DMS114 treated with DMSO at 0.1 percent for 48 hours (cell line): Measurements from ENCODE around the gene CACUL1.

Source experiments
- DNase-seq: peaks from one replicate; lab custom pipeline; 2025; ENCODE audit not compliant: unreplicated experiment; lab: John Stamatoyannopoulos, UW

CACUL1 gene

GRCh38 chr10:118735294-118735693 is 19.5 kb downstream of the CACUL1 start:
- DNase-seq = no peak

GRCh38 chr10:118734475-118734874 is 20.3 kb downstream of the CACUL1 start:
- no peak for DNase-seq

GRCh38 chr10:118732245-118733165 is 22.3 kb downstream of the CACUL1 start:
- no peak for DNase-seq

DNA sequence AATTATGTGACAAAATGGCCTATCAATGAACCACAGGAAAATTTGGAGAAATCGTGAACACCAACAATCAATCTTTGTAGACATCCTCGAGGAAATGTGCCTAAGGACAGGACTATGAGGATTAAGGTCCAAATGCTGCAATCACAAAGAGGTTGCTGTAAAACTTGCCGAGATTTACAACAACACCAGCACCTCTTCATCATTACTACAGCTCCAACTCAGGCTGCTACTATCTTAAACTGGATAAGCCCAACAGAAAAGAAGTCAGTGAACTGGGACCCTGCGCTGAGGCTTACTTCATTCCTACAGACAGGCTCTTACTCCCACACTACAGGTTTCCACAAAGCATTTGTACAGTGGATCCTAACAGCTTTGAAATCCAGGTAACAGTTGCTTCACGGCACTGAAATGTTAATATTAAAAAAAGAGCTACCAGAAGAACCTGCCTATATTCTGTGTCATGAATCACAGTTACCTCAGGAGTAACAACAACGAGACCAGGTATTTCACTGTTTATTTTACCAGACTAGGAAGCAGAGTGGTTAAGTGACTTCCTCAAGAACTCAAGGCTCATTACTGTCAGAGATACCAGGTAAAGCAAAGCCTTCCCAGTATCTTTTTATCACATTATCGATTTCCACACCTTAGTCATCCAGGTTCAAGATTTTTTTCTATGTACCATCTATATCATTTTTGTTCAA is 23.9 kb downstream of the CACUL1 start:
- DNase-seq = no peak

DNA sequence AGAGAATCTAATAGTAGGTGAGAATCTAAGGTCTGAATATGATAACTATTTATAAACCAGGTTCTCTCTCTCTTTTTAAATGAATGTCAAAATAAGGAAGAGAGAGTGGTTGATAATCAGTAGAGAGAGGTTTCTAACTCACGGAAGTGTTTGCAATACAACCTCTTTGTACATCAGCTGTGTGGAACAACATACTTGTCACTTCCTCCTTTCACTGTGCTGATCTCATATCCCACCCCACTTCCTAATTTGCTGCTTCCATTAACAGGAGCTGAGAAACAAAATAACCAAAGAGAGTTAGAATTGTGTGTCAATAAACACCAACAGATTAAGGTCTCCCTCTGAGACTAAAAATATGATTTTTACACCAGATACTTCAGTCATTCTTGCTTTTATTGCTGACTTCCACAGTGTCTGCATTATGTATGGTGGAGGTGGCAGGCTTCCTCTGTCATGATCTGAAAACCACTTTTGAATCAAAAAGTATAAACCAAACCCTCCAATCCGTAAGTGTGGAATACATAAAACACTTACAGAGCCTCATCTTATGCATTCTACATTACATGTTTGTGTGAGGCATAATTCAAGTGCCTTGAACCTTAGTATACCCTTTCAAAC is 25.0 kb downstream of the CACUL1 start:
- DNase-seq = no peak

GRCh38 chr10:118729200-118729599 is 25.6 kb downstream of the CACUL1 start:
- DNase-seq = no peak

GRCh38 chr10:118725886-118726500 is 28.8 kb downstream of the CACUL1 start:
- no peak for DNase-seq

DNA sequence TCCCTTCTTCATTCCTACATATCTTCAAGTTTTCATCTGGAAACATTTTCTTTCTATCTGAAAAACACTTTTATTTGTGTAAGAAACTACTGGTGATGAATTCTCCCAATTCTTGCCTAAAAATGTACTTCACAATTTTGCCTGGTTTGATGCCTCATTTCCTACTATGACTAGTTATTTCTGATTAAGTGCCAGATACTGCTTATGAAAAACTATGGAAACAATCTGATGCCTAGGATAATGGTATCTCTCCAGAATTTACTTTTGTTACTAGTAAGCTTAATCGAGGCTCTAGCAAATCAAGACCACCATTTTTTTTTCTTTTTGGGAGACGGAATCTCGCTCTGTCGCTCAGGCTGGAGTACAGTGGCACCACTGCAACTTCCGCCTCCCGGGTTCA is 31.3 kb downstream of the CACUL1 start:
- DNase-seq = no peak

DNA sequence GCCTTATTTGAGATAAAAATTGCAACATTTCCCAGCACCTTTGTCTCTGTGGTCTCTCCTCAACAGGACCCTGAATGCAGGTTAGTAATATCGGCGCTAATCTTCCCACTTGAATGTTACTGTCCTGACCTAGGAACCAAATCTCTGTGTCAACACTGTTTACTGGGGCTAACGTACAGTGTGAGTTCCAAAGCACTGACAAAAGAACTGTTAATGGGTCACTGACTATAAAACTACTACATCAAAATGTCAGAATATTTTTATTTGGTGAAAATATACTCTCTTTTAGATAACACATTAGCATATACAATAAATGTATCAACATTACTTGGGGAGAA is 33.3 kb downstream of the CACUL1 start:
- DNase-seq = no peak

- peak; percentile 61 for DNase-seq
Observed at GRCh38 chr10:118720685-118721538, 33.9 kb downstream of the CACUL1 start.

DNA sequence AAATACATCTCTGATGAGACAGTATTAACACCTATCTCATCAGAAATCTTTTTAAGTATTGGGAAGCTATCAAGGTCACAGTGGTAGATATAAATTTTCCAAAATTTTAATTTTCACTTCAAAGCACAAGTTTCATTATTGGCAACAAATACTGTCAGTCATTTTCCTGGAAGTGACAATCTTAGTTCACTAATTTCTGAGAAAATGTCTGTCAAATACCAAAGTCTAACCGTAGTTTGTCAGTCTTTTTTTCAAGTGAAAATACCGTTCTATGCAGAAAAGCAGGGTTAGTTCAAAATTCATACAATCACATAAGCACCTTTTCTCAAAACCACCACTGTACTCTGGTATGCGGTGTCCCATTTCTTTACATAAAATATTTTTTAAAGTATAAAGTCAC is 40.4 kb downstream of the CACUL1 start:
- DNase-seq = no peak

DNA sequence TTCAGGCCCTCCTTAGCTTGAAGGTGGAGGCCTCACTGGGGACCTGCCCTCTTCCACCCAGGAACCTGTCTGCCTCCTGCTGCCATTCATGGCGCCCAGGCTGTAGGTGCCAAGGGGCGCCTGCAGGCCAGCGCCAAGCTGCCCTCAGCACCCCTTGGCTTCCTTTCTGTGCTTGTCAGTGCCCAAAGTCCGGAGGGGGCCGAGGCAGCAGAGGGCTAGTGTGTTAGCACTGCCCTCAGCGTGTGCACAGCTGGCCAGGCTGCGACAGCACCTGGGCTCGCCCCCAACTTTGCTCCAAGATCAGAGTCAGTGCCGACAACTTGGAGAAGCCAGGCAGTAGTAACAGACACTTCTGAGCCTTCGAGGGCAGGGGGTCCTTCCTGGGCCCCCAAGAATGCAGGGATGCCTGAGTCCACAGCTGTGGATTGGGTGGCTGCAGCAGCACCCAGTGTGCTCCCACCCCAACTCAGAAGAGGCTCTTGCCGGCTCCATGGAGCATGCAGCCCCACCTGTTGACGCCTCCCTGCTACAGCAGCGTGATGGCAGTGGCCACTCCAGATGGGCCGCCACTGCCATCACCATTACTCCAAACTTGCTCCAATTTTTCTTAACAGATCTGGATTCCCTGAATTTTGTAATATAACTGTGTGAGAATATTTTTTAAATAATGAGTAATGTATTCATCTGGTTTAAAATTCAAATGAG is 41.7 kb downstream of the CACUL1 start:
- DNase-seq = no peak

DNA sequence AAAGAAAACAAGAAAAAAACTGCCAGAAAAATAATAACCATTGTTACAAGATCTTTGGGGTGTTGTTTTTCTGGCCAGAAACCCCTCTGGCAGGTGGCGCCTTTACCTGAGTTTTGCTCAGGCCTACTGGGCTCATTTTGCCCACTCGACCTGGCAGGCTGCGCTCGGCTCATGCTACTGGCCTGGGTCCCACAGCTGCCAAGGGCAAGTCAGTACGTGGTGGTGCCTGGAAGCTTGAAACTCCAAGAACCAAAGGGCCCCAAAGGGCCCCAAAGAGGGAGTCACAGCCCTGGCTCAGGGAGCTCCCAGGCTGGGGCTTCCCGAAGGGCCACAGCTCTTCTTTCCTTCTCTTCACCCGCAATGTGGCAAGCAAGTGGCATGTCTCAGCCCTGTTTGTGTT is 42.7 kb downstream of the CACUL1 start:
- no peak for DNase-seq

DNA sequence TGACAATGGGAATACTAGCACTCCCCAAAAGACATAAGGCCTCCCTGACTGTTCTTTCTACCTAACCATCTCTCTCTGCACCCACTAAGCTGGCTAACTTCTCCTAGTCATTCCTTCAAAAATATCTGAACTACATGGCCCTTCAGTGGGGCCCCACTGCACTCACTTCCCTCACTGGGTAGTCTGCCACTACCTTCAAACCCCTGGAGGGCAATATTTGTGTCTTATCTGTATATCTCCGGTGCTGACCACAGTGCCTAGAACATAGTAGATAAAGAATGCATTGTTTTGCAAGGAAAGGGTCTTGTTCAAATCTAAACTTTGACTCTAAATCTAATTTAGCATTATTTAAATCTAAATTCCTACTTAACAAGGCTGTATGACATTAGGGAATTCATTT is 44.3 kb downstream of the CACUL1 start:
- no peak for DNase-seq

GRCh38 chr10:118708571-118708970 is 46.2 kb downstream of the CACUL1 start:
- DNase-seq = no peak

DNA sequence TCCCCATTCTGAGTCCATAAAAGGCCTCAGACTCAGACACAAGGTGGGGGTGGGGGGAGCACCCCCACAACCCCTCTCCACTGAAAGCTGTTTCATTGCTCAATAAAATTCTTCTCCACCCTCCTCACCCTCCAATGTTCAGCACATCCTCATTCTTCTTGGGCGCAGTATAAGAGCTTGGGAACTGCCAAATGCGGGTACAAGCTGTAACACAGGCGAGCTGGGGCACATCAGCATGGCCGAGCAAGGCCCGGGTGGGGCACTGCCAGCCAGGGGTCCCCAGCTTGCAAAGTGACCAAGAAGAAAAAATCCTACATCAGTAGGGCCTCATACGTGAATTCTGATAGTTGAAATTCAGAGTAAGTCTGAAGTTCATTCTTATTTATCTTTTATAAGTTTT is 50.1 kb downstream of the CACUL1 start:
- DNase-seq = no peak

DNA sequence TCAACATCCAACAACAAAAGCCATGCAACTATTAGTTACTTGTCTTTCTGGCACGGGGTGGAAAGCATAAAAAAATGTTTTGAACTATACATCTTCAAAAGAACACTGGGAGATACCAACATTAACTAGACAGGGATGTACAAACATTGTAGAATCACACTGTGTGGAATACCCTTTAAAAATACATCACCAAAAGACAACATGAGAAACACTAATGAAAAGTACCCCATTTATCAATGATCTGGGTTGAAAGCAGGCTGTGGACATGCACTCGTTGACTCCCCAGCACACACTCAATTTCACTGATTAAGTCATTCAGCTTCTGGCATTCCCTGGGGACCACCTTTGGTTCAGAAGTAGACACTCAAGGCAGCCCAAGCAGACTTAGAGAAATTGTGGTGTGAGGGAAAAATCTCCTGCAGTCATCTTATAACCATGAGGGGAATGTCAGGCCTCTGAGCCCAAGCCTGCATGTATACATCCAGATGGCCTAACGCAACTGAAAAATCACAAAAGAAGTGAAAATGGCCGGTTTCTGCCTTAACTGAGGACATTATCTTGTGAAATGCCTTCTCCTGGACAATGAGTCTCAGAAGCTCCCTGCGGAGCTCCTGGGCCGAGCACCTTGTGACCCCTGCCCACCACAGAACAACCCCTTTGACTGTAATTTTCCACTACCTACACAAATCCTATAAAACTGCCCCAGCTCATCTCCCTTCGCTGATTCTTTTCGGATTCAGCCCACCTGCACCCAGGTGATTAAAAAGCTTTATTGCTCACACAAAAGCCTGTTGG is 53.0 kb downstream of the CACUL1 start:
- no peak for DNase-seq

DNA sequence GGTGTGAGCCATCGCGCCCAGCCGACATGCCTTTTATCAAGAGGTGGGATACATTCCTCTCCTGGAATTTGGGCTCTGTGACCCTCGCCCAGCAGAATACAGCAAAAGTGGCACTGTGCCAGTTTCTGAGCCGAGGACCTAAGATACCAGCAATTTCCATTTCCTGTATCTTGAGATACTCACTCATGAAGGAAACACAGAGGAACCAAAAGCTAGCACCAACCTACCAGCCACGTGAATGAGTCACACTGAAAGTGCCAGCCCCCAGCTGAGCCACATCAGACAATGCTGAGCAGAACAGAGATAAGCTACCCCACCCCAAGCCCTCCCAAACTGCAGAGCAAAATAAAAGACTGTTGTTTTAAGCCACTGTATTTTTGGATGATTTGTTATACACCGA is 56.3 kb downstream of the CACUL1 start:
- no peak for DNase-seq

DNA sequence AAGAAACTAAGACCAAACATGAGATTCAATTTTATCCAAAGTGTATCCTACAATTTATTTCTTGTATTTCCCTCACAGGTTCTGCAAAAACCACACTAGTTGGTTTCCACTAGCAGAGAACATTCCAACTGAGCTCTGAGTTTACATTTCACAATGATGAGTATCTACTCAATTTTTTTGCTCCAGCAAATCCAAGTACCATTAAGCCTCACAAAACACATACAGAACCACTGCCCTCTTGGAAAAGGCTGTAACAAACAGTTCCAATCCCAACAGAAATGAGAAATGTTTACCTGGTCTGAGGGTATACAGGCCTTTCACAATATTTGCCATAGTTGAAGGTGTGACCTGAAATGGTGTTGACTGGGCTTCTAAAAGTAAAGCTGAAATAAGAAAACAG is 59.9 kb downstream of the CACUL1 start:
- DNase-seq = no peak
